Nucleus accumbens (tissue), 56 donors: Measurements from ENCODE around the gene SEMA3A.
"Not testable (repeated sequence)": the region's sequence is repeated elsewhere in the genome, so short reads cannot be mapped to it uniquely, and the experiment has no call there.

ENCODE experiments used
- DNase-seq, 56 donors: peaks; one replicate each; lab custom pipeline; 2025; lab: John Stamatoyannopoulos, UW

Gene SEMA3A

DNA sequence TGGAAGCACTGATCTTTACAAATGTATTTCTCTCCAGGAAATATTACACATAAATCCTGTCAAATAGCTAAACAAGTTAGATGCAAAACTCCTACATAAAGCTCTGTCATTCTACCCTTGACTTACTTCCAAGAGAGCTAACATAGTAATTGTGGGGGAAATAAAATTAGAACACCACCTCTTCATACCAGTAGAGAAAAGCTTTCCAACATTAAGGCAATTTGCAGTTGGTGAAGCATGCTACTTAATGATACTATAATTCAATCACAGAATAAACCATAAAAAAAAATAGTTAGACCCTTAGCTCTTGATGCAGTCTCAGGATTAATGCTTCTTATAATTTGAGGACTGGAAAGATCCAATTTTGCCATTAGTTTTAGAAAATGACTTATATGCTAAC lies 35.2 kb downstream of the SEMA3A start:
- no peak for DNase-seq

DNA sequence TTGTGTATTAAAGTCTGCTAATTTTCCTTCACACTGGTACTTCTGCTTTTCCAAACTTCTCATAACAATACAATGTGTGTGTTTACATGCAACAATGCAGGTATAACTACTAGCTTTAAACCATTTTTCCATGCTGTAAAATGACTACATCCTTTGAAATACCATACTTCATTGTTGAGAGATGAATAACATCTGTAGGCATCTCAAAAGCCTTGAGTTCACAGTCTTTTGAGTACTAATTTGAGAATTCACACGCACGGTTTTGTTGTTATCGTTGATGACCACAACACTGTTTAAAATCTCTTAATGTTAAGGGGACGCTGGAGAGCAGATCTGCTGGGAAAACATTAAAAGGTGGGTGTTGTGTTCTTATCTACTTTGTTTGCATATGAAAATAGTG lies 37.4 kb downstream of the SEMA3A start:
- DNase-seq: no peak

DNA sequence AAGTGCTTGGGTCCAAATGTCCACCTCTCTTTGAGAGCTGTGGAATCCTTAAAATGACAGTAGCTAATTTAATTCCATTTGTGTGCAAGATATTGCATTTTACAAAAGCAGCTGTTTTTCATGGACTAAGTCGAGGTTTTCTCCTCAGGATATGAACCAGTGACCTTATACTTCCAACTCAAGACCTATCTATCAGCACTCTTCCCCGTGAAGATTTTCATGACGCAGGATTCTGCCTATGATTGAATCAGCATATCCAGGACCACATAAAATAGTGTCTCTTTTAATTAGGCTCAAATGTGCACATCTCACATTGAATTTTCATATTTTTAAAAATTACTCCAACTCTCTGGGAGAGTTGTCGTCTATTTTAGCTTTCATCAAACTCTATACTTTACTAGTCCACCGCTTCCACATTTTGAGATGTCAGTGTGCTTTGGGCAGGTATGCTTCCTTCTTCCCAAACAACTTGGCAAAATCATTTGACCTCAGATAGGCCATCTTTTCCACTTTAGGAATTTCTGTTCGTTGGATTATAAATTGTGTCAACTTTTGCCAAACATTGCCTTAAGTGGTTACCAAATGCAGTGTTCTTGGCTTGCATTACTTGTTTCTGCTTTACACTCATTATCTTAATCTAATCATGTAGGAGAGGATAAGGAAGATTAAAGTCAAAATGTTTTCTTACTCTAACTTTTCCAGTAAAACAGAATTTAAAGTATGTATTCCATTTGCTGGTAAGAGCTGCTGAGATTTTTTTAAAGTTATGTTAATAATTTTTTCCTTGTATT lies 39.4 kb downstream of the SEMA3A start:
- DNase-seq: no peak

DNA sequence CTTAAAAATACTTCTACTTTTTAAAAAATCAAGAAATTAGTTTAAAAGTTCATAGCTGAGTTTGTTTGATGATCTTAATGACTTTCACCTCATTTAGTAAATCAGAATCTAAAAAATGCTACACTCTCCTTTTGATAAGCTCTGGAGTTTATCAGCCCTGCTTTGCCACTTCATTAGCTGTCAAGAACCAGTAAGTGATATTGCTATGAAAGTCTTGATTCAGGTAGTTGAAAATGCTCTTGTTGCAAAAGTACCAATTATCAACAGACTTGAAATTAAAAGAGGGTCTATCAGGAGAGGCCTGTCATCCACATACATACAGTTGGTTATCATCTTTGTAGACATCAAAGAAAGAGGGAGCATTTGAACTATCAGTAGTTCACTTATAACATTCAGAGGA lies 41.6 kb downstream of the SEMA3A start:
- no peak for DNase-seq

DNA sequence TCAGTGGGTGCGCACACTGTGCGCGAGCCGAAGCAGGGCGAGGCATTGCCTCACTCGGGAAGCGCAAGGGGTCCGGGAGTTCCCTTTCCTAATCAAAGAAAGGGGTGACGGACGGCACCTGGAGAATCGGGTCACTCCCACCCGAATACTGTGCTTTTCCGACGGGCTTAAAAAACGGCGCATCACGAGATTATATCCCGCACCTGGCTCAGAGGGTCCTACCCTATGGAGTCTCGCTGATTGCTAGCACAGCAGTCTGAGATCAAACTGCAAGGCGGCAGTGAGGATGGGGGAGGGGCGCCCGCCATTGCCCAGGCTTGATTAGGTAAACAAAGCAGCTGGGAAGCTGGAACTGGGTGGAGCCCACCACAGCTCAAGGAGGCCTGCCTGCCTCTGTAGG lies 44.2 kb downstream of the SEMA3A start:
- DNase-seq: not testable (repeated sequence)

DNA sequence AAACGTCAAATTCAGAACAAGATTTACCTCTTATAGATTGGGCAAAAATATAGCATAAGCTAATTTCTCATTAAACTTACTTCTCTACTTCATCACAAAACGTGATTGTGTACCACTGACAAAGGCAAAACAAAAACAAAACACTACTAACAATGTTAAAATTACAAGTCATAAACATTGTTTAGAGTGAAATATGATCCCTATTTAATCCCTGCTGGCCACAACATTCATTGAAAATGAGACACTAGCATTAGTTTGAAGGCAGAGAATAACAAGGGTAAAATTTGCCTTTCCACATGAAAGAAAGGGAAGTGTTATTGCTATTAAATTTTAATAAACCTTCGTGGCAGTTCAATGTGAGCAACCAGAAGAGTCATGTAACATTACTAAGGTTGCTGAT lies 45.0 kb downstream of the SEMA3A start:
- DNase-seq: no peak

DNA sequence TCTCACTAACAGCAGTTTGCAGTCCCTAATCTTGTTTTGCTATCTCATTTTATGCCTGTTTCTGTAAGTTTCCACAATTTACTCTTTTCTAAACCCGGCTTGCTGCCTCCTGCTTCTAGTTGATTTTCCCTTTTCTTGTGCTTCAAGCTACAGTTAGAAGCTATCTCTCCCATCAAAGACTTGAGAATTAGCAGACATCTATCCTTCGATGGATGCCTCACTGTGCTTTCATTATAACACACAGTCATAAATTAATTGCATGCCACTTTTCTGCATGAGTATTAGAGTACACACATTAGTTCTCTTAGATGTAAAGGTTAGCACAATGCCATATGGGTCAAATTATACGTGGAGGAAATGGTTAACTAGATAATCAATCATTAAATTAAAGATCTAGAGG lies 48.7 kb downstream of the SEMA3A start:
- no peak for DNase-seq

DNA sequence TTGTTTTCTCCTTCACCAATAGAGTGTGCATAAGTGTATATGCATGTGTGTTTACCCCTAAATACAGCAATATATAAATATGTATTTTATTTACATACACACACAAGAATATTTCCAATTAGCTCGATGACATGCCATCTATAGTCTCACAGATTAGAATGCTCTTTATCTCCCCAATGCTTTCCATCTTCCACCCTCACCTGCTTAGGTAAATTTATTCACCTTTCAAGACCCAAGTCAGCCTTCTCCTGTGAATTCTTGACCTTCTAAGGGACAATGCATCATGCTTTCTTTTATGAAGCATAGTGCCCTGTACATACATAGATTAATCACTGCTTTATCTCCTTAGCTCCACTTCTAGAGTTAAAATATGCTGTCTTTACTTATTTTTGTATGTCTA lies 49.7 kb downstream of the SEMA3A start:
- no peak for DNase-seq

DNA sequence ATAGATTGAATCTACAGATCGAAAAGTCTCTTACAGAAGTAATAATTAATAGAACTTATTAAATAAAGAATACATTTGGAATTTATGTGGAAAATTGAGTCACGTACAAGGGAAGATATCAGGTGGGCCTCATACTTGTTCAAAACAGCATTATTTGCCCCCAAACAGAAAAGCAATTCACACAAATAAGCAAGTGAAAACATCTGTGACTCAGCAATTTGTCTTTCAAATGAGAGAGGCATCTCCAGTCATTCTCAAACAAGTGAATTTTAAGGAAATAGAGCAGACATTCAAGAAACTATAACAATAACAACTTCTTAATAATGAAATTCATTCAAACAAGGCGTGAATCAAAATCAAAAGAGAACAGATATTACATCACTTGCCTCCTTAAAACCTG lies 50.1 kb downstream of the SEMA3A start:
- DNase-seq: no peak

DNA sequence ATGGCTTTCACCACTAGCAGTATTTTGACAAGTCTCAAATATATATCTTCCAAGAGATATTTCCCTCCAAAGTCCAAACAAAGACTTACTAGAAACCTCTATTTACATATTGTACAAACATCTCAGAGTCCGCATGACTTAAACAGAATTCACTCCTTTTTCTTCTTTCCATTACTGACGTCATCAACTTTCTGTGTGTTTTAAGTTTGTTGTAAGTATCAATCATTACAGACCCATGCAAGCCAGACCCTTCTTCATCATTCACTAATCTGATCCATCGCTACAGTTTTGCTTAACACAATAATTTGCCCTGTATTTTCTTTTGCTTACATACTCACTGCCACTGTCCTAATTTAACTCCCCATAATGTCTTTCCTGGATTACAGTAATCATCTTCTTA lies 51.9 kb downstream of the SEMA3A start:
- DNase-seq: no peak

DNA sequence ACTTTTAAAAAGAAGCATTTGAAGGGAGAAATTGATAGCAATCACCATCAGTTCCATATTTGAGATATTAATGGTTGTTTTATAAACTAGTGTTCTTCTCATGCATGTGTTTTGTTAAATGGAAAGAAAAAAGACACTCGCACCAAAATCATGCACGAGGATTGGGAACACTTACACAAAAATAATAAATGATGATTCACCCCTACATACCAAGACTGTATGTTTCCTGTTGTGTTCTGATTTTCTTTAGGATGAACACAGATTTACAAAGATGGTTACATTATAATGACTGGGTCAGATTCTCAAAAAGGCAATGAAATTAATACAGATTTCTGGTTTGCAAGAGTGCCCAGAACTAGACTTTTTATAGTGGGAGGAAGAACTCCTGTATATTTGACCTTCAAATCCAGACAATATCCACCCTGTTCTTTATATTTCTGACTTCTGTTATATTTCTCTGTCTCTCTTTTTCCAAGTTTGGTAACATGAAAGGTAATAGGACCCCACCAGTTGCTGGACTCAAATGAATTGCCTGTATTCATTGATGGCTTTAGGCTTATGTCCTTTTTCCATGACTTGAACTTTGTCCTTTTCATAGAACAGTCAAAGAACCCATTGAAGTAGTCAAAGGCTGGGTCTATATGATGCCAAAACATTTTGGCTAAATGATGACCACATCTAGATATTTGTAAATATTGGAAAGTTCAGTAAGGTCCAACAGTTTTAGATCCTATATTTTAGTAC lies 54.4 kb downstream of the SEMA3A start:
- DNase-seq: no peak

DNA sequence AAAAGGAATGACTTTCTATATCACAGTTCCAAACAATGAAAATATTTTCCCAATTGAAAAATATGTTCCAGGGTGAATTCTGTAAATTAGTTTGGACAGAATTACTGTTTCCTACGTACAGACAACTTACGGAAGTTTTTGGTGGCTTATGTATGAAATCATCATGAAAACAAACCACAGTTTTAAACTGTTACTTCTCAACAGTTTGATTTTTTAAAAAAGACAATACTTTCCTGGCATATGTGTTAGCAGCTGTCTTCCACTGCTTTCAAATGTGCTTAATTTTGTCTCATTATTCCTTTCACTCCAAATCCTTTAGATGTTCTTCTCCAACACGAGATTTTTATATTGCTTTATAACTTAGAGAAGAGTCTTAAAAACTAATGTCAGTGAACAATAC lies 56.2 kb downstream of the SEMA3A start:
- no peak for DNase-seq

DNA sequence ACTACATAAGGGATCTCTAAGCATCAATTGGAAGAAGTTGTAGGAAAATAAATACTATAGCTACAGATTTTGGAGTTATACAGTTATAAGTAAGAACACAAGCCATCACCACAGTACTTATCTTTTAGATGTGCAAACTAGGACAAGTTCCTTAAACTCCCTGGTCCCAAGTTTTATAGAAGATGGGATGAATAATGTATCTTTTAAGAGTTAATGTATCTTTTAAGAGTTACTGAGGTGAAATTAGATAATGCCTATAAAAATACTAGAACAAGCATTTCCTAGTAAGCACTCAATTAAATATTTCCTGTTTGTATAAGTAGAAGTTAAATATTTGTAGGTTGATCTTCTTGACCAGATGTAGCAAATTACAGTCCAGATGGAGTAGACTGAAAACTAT lies 56.8 kb downstream of the SEMA3A start:
- DNase-seq: no peak

DNA sequence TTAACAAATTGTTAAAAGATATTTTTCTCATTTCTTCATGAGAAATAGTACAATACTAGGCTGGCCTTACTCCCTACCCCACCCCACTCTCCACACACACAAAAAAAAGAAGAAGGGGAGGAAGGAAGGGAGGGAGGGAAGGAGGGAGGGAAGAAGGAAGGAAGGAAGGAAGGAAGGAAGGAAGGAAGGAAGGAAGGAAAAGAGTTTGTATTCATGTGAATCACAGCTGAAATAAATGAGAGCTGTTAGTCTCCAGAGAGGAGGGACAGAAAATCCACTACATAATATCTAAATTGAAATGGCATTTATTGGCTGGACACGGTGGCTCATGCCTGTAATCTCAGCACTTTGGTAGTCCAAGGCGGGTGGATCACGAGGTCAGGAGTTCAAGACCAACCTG lies 57.8 kb downstream of the SEMA3A start:
- DNase-seq: no peak

DNA sequence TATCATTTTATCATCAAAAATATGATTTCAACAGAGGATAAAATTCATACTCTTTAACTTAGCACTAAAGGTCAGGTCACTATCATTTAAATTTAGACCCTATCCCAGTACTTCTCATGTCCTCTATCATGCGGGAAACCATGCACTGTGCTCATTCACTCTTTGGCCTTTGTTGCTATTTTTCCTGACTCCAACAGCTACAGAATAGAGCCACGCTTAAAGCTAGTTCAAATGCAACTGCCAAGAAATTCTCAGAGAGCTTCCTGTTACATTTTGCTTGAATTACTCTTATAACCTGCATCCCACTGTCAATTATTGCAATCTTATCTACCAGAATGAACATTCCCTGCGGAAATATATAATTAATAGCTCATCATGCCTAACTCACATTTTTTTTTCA lies 58.3 kb downstream of the SEMA3A start:
- no peak for DNase-seq

DNA sequence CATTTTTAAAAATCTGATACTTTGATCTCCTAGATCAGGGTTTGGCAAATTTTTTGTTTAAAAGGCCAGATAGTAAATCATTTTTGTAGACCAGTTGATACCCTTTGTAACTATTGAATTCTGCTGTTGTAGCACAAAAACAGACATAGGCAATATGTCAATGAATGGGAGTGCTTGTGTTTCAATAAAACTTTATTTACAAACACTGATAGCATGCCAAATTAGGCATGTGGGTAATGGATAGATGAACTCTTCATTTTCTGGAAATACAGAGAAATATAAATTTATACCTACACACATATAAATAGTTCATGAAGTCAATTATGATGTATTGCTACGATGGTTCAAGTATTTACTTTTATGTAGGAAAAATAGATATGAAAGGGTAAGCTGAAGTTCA lies 60.4 kb downstream of the SEMA3A start:
- no peak for DNase-seq

DNA sequence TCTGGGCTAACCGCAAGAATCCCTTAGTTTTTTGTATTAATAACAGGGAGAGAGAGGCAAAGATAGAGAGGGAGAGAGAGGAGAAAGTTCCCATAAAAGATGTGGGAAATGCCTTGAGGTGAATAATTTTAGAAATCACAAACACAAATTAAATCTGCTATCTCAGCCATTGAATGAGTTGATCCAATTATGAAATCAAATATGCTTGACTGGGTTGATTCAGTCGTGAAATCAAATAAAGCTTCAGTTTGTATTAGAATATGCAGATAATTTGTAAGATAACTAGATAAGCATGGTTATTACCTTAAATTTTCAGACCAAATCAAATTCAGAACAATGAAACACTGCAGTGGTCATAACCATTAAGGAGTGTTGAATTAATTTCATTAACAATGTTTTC lies 68.9 kb downstream of the SEMA3A start:
- DNase-seq: no peak

DNA sequence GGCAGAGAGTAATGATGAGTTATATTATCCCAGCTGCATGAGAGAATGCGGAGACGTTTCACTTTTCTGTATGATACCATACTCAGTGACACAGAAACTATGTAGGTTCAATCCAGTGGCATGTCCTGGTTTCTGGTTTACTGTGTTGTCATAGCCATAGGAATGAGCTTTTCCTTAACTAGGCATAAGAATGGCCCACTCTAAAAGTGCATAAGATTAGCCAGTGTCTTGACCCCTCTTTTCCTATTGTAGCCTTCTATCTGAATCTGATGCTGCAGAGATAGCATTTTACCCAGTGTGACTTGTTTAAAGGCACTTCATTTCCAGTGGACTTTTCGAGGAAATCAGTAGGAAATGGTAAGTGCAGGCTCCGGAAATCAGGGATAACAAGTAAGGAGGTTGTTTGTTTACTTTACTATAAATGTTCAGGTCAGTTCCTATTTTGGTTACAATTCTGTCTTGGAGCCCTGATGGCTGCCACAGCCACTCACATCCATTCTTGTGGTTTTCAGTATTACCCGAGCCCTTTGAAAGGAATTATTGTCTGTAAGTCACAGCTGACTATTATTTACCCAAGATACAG lies 70.5 kb downstream of the SEMA3A start:
- DNase-seq: peak in 14 of 56 donors; percentile 0 to 30 (median 6)

DNA sequence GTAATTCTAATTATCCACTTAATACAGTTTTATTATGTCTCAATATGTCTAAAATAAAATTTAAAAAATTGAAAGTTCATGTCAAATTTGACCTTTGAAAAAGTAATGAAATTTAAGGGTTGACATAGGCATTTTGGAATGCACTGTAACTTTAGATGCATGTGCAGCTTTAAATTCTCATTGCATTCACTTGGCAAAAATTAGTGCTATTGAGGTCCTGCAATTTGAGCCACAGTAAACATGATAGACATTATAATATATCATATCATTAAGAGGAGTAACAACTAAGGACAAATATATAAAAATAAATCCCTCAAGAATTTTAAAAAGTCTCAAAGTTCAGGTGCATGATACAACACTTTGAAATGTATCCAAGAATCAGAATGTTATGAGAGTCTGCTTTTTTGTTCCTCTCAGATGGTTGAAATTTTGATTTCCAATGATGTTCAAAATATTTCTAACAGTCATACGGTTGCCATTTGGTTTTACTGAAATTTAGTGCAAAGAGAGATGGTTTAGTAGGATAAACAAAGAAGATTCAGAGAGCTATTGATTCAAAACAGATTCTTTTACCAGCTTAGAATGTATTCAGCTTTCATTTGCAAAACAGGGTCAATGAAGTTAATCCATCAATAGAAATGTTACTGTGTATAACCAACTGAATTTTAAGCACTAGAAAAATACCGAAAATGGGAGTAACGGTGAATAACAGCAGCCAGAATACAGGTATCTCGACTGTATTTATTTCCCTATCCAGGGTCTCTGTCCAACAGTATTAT lies 71.8 kb downstream of the SEMA3A start:
- DNase-seq: no peak

DNA sequence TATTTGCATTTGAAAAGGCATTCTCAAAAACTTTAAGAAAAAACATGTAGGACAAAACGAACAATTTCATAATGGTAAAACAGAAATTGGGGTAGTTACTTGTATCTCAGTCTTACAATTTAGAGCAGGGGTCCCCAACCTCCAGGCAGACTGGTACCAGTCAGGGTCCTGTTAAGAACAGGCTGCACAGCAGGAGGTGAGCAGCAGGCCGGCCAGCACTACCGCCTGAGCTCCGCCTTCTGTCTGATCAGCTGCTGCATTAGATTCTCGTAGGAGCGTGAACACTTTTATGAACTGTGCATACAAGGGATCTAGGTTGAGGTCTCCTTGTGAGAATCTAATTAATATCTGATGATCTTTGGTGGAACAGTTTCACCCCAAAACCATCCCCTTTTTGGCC lies 77.3 kb downstream of the SEMA3A start:
- no peak for DNase-seq
